ENCODE measurements around the gene MAN1B1.
"Not testable (repeated sequence)": the region's sequence is repeated elsewhere in the genome, so short reads cannot be mapped to it uniquely, and the experiment has no call there.

The MAN1B1 gene

DNA sequence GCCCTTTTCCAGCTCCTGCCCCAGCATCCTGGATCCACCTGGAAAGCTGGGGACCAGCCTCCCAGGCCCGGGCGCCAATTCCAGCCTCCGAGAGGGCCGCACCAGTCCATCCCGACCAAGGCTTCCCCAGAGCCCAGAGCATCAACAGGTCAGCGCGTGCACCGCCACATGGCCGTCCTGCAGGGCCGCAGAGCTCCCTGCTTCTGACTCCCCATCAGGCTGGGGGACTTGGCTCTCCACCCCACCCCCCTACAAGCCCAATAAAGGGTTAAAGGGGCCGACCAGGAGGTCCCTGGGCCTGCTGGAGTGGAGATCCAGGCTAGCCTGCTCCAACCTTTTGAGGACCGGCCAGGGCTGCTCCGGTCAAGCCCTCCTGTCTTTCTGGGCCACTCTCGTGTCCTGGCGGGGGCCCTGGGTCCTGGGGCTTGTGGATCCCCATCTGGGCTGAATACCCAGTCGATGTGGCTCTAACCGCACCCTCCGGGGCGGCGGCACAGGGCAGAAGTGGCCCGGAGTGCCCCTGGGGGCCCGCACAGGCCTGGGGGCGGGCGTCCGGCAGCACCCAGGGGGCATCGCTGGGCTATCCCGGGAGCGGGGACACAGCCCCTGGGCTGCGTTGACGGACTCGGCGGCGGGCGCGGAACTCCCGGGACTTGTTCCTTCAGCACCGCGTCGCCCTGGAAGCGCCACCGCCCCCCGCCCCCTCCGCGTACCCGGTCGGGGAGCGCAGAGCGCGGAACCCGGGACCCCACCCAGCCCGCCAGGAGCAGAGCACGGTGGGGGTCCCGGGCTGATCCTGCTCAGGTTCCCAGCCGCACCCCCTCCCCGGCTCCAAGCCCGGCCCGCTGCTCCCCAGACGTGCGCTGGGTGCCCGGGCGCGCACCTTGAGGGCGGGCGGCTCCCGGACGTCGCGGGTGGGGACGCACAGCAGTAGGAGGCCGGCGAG, 33.5 kb upstream of the MAN1B1 start:
- DNase-seq: peak in 1 of 2 experiments; percentile 39

DNA sequence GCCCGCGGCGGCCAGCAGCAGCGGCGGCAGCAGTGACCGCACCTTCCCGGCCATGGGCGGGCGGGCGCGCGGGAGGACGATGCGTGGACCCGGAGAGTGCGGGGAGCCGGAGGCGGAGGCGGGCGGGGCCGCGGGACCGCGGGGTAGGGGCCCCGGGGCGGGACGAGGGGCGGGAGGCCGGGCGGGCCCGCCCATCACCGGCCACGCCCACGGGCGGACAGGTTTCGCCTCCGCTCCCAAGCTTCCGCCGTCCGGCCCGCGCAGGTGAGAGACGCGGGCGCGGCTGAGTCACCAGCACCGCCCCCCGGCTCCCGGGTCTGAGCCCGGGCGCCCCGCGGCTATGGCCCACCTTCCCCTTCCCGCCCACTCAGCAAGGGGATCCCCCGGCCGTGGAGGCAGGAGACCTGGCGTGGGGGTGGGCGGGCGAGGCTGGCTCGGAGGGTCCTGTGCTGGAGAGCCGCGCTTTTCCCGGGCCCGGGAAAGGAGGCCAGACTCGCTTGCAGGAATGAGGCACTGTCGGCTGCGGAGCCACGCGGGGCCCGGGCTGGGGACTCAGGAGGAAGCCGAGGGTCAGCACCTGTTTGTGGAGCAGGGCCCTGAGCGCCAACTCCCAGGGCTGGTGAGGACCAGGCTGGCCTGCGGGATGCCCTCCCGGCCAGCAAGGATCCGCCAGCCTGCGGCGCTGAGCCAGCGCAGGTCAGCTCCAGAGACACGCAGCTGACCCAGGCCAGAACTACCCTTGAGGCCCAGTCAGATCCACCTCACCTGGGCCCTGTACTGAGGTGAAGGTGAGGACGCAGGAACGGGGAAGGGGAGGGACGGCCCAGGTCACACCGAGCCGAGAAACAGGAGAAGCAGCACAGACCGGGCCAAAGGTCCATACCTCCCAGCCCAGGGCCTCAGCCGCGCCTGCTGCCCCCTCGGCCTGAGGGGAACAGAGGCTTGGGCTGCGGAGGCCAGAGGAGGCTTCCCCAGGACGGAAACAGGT, 32.5 kb upstream of the MAN1B1 start, which contains the start of gene ENTPD2:
Gene ENTPD2, minus strand, starts transcription at position 118 of the 988 bp plus-strand sequence. Its CDS starts 64 bp downstream, at position 54.
- peak in 1 of 2 experiments; percentile 60 for DNase-seq

DNA sequence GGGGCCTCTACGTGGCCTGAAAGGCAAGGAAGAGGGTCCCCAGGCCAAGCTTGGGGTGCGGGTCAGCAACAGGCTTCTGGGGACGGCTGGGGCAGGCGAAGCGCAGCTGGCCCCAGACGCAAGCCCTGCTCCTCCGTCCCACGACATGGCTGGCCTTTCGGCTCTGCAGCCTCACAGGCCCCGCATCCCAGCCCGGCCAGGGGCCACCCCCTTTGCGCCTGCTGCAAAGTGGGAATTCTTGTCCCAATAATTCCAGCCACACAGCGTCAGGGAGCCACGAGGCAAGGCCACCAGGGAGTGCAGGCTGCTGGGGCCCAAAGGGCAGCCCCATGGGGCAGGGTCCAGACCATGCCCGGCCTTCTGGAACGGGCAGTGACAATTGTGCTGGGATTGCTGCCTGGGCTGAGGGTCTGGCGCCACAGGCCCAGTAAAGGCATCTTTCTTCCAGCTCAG, 31.8 kb upstream of the MAN1B1 start:
- no peak for DNase-seq

DNA sequence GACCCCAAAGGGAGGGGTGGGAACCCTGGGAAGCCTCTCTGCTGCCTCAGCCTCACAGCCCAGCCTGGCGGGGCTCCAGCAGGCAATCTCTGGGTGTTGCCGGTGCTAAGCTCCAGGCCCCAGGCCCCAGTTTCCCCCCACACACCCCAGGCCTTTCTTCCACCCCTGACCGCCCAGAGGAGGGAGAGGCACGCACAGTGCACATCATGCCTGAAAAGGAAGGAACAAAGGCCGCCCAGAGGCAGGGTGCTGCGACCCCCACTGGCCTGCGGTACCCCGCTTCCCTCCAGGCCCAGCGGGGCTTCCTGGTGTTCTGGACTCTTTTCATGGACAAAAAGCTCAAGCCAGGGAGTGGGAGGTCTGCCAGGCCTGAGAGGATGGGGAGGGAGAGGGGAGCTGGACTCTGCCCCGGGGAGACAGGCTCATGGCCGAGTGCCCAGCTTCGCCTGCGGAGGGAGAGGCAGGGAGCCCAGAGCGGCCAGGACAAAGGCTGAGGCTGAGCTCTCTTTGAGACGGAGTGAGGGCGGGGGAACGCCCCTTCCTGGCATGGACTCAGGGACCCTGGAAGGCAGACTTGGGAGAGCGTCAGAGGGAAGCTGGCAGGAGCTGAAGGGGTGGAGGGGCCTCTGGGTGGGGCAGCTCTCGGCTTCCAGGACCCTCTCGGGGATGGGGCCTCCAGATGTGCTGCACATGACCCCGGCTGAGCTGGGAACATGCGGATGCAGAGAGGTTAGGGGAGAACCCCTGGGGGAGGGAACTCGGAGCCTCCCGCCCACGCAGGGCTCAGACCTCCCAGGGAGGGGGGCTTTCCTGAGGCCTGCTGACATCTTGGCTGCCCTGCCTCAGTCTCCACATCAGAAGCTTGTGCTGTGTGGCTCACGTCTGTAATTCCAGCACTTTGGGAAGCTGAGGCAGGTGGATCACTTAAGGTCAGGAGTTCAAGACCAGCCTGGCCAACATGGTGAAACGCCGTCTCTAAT, 31.1 kb upstream of the MAN1B1 start:
- no peak for DNase-seq

- DNase-seq: no peak
Observed at GRCh38 chr9:137056739-137057415, 29.9 kb upstream of the MAN1B1 start.

DNA sequence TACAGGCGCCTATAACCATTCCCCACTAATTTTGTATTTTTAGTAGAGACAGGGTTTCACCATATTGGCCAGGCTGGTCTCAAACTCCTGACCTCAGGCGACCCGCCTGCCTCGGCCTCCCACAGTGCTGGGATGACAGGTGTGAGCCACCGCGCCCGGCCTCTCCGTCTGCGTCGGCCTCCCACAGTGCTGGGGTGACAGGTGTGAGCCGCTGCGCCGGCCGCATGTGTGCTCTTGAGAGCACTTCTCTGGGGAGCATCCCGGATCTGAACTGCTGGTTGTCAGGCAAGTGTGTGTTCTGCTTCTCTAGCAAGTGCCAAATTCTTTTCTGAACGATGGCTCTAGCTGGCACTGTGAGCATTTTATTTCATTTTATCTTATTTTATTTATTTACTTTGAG, 29.2 kb upstream of the MAN1B1 start:
- DNase-seq: no peak

DNA sequence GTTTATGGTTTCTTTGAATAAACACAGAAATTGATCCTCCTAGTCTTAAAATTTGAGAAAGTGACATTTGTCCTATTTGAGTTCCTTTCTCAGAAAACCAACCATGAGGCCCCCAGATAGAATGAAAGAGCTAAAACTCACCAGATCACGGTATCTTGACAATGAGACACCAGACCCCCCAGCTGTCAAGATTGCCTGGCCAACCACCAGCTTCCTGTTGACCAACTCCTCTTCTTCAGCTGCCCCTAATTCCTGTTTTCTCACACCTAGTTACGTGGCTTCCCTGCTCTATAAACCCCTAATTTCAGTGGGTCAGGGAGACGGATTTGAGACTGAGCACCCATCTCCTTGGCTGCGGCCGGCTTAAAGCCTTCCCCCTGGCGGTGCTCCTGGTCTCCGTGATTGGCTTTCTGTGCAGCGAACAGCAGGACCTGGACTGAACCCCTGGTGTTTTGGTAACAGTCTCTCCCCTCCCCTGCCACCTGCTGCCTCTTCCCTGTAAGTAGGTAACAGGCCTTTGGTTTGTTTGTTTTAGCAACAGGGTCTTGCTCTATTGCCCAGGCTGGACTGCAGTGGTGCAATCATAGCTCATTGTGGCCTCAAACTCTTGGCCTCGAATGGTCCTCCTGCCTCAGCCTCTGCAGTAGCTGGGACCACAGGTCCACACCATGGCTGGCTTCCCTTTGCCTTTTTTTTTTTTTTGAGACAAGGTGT, 28.1 kb upstream of the MAN1B1 start:
- no peak for DNase-seq

- DNase-seq: no peak
Observed at GRCh38 chr9:137062384-137062783, 24.4 kb upstream of the MAN1B1 start.

GRCh38 chr9:137062798-137063197, 24.0 kb upstream of the MAN1B1 start:
- DNase-seq: not testable (repeated sequence)

DNA sequence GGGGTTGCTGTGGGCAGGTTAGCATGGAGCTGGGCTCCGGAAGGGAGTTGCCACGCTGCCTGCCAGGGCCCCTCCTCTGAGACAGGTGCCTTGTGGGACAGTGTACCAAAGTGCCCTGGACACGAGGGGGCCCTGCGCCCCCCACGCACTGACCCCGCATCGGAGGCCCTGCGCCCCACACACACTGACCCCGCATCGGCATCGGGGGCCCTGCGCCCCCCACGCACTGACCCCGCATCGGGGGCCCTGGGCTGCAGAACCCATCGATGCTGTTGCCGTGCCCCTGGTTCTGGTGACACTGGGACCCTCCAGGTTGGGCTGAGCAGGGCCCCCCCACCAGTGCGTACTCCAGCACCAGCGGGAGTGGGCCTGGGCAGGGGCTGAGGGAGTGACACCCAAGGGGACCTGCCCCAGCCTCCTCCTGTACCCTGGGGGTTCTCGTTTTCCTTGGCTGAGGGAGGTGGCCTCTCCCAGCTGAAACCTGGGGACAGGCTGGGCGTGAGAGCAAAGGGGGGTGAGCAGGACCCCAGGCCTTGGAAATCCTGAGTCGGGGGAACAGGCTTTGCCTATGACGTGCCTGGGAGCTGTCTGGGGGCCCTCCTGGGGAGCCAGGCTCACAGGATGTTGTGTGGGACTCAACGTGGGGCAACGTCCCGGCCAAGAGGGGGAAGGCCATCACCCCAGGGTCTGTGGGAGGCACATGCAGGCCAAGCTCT, 23.3 kb upstream of the MAN1B1 start:
- no peak for DNase-seq

DNA sequence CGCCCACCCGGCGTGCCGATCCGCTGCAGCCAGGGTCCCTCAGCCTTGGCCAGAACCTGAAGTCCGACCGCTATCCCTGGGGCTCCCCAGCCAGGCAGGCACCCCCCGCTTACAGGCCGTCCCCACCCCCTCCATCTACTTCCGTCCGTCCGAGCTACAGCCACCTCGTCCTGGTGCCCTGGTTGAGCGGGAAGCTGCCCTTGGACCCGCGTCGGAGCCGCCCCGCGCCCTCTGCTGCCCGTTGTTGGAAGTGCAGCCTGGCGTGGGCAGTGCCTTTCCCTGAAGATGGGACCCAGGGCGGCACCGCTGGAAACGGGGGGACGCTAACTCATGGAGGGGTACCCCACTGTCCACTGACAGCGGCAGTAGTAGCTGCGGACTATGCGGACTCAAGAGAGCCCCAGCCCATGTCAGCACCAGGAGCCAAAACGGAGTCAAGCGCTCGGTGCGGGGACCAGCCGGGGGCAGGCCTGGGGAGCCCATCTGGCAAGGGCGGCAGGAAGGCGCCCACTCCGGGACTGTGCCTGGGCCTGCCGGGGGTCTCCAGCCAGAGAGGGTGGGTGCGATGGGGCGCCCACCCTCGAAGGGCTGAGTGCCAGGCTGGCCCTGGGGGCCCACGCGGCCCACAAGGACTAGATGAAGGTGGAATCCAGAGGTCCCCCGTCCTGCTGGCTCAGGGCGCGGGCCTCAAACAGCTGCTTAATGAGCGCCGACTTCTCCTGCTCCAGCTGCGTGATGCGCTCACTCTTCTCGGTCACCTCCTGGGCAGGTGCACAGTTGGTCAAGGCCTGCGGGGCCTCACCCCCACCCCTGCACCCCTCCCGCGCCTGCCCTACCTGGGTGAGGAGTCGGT, 22.5 kb upstream of the MAN1B1 start:
- DNase-seq: peak; percentile 81 to 83

DNA sequence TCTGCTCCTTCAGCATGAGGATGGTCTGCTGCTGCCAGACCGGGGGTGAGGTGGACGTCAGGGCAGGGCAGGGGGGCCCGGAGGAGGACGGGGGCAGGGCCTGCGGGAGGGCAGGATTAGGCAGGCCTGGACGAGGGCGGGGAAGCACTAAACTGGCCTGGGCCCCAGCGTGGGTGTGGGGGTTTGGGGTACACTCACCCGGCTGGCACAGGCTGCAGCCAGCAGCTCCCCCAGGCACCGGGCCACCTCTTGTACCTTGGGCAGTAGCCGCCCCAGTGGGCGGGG, 22.0 kb upstream of the MAN1B1 start:
- no peak for DNase-seq

- DNase-seq: no peak
Observed at GRCh38 chr9:137065336-137065967, 21.3 kb upstream of the MAN1B1 start.

GRCh38 chr9:137066096-137066861, 20.5 kb upstream of the MAN1B1 start:
- DNase-seq: no peak

GRCh38 chr9:137067860-137068538, 18.8 kb upstream of the MAN1B1 start:
- DNase-seq: peak; percentile 92 to 93

- DNase-seq: no peak
Observed at GRCh38 chr9:137068539-137069507, 18.0 kb upstream of the MAN1B1 start.

All from activated T-cell treated with anti-CD3 and anti-CD28 coated beads, Interleukin-2, amount 50 U/mL, for 48 hours (primary cell).